SK-N-MC (cell line): ENCODE data around the gene RIMBP2.

Source experiments
- EZH2 ChIP-seq: fragments of 200-600 bp; sonication (generic); IDR thresholded peaks from one replicate; pipeline ENCODE4 v1.6.1; 2017; ENCODE audit warnings: antibody characterized with exemption
- FOXP2 ChIP-seq: optimal IDR thresholded peaks from 2 replicates; pipeline ENCODE3; 2011; ENCODE audit warnings: mild to moderate bottlenecking, moderate library complexity; ENCODE audit not compliant: insufficient read depth; ENCODE audit errors: extremely low read length, control extremely low read depth
- POLR2AphosphoS5 ChIP-seq: IDR thresholded peaks from 2 replicates; pipeline ENCODE4 v1.6.1; 2012; ENCODE audit warnings: mild to moderate bottlenecking, low read depth, low read length, borderline replicate concordance

DNA sequence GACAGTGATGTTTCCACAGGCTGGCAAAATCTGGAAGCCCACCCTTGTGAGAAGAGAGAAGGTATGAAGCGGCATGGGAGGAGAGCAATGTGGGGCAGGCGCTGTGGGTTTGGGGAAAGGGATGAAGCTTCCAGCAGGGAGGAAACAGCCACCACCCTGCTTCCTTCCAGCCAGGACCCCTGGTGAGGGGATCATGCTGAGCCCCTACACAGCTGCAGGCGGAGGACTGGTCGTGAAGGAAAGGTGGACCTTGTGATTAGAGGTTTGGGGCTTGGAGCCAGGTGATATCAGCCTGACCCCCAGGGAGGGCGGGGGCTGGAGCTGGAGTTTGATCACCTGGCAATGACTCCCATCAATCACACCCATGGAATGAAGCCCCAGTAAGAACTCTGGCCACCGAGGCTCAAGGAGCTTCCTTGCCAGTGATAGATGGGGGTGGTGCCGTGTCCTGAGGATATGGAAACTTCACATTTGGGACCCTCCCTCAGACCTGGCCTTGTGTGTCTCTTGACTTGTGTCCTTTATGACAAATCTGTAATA lies 48.6 kb downstream of the RIMBP2 start:
- TF ChIP-seq EZH2 (no peak), POLR2AphosphoS5 (no peak), FOXP2 (no peak)
